Effector CD4-positive, alpha-beta T cell (primary cell): ENCODE data around the gene RPLP2.

Experiments used
- DNase-seq: peaks from one replicate; pipeline ENCODE4 v3.0.0-alpha.2; 2020

Gene RPLP2

DNA sequence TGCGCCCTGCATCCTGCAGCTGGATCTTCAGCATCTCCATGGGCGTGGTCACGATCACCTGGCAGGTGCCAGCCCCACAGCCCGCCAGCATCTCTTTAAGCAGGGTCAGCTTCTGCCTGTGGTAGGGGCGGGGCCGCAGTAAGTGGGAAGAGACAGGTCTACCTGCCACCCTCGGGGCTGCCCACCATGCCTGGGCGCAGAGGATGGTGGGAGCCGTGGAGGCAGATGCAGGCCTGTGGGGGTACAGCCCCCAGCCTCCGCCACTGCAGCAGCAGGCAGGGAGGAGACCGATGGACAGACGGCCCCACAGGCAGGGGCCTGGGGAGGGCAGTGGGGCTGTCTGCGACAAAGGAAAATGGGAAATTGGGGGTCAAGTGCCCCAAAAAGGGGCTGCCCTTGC is 16.9 kb upstream of the RPLP2 start:
- DNase-seq = no peak

DNA sequence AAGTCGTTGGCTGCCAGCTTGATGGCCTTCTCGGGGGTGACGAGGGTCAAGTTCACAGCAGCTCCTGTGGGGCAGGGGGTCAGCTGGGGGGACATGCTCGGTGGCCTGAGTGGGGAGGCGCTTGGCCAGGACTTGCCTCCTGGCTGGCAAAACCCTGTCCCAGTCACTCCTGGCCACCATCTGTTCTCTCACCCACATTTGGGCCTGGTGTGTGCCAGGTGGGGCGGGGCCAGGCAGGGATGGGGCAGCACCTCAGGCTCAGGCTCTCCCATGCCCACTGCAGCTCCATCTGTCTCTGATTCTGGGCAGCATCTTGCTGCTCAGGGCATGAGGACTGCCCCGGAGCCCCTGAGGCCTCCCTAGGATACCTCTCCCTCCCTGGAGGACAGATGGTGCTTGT is 16.2 kb upstream of the RPLP2 start:
- no peak for DNase-seq

DNA sequence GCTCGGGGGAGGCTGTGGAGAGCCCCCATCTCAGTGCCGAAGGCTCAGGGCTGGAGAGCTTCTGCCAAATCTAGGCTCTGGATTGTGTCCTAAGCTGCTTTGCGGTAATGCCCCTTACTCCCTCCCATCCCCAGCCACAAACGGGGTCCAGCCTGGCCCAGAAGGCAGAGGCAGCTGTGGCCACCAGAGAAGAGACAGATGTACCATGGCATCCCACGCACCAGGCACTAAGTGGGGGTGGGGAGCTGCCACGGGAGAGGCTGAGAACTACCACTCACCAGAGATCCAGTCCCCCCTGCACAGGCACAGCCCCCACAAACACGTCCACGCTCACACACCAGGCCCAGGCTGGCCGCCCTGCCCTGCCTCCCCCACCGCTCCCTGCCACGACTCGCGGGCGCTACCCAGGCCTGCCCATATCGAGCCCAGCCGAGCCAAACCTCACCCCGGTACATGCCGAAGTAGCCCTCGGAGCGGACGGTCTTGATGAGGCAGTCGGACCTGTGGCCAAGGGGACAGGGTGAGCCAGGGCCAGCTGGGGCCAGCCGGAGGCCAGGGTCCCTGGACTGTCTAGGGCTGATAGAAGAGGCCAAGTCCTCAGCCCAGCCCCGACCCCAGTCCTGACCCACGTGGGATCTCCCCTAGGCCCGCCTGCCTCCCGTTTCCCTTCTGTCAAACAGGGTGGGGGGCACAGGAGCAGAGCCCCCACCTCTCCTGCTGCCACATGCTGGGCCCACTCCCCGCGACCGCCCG is 15.6 kb upstream of the RPLP2 start:
- no peak for DNase-seq

DNA sequence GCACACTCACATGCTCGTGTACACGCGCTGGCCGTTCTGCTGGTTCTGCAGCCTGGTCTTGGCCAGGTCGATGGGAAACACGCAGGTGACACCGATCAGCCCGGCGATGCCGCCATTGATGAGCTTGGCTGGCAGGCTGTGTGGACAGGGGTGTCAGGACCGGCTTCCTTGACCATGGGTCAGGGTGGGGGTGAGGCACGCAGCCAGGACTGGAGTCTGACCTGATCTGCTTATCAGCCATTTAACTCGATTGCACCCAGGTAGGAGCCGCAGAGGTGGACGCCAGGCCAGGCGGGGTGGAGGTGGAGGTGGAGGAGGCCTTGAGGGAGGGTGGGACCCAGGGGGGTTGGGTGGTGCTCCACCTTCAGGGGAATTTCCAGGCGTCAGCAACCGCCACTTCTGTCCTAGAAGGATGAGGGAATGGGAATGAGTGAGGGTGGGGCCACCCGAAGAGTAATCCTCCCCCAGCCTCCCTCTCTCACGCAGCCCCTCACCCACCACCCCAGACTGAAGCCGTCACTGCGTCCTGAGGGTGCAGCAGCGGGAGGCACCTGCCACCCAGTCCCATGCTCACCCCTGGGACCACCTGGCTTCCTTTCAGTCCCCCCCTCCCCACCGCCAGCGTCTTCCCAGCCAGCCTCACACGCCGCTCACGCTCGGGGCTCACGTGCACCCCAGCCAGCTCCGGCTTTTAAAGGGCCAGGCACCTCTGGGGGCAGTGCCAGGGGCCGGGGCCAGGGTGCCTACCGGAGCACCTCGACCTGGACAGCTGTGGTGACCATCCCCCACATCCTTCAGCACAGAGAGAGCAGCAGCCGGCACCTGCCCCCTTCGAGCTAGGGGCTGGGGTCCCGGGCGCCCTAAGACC is 14.8 kb upstream of the RPLP2 start:
- DNase-seq = no peak

DNA sequence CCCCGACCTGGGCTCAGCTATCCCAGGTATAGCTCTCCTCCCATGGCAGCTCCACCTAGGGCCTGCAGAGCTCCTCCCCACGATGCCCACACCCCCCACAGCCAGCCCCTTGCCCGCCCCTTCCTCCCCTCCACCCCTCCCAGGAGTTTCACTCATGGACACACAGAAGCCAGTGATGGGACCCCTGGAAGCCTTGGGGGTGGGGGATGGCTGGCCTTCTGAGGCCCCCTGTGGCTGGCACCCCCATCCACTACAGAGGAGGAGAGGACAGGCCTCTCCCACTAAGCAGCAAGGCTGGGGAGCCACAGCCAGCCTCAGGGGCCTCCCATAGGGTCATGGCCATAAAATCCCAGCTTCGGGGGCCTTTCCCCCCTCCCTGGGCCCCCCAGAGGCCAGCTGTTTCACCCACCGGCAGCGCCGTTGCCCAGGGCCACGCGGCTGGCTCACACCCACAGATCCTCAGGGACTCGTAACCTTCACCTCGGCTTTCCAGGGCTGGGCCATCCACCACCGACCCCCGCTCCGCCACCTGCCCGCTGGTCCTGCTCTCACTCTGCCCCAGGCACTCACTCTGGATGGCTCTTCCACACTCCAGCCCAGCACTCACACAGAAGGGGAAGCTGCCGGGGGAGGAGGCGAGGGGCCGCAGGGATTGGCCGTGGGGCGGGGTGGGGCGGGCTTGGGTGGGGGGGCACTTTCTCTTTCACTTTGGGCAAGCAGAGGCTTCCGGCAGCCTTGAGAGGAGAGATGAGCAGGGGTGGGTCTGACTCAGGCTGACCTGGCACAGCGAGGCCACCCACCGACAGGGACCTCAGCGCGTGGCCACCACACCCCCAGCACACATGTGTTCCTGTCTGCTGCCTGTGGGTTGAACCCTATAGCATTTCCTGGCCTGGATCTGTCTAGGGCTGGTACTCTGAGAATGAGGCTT is 13.9 kb upstream of the RPLP2 start:
- DNase-seq = peak; percentile 71

DNA sequence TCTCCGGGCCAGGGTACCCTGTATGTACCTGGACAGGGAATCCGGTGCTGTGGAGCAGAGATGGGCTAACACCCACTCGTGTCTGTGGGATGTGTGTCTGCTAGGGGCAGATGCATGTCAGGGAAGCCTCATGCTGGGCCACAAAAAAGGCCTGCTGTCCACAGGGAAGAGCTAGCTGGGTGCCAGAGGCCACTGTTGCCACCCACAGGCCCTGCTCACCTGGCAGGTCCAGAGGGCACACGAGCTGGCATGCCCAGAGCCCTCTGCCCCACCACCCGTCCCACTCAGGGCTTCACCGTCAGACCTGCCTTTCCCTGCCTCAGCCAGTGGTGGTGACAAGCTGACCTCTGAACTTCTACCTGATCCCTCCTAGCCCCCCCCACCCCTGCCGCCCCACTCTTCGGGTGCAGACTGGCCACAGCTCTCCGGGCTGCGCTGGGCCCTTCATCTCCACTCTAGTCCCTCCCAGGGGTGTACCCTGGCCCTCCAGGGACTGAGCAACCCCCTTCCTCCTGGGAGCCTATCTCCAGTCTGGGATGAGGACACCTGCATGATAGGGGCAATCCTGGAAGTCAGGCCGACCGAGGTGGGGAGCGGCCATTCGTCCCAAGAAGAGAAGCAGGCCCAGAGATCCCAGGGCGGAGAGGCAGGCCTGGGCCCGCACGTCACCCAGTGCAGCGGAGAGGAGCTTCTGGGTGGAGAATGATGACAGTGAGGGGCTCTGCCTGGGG is 13.0 kb upstream of the RPLP2 start:
- no peak for DNase-seq

DNA sequence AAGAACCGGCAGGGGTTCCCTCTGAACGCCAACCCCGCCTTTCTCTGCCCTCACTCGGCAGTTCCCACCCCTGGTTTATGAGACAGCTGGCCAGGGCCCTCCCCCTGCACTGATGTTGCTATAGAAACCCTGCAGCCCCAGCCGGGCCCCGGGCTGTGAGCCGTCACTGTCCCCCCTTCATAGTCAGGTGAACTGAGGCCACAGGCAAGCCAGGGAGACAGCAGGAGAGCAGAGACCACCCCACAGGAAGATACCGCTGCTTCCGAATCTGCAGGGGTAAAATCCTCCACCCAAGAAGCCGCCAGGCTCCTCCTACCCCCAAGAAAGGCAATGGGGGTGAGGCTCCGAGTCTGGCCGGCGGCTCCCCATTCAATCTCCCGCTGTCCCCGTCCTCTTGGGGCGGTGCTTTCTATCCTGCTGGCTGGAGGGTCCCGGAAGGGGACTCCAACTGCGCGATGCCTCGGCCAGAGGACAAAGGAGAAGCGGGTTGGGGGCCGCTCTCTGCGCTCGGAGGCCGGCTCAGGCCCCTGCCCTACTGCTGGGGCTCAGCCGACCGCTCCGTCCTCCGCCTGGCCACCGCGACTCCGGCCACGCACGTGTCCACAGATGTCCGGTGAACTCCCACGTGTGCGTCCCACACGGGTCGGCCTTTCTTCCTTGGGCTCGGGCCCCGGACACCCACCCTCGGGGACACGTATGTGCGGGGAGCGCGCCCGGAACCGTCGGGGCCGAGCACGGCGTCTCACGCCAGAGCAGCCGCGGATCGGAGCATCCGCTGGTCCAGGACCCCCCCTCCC is 12.3 kb upstream of the RPLP2 start:
- DNase-seq = peak; percentile 75

DNA sequence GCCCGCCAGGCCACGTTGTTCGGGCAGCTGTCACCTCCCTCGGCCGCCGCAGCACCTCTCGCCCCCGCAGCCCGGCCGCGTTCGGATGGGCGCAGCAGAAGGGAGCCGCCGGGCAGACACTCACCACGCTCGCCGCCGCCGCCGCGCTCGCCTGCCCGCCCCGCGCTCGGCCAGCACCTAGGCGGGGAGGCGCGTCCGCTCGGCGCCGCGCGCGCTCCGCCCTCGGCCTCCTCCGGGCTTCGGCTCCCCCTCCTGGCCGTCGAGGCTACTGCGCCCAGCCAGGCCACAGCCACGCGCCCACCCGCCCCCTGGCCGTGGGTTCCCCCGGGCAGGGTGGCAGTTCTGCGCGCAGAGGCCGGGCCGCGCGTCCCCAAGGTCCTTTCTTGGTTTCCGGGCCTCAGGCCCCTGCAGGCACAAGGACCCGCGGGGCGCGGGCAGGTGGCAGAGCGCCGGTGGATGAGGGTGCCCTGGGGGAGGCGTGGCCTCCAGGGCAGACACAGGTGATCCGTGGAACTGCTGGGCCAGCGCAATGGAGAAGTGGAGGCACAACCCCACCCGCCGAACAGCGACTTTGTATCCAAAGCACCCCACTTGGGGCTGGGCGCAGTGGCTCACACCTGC is 11.6 kb upstream of the RPLP2 start, which contains the start of gene SLC25A22:
SLC25A22 (minus strand) TSS at position 189 of the 621 bp plus-strand sequence. CDS start 3,275 bp downstream, outside the sequence.
- DNase-seq = peak; percentile 78

DNA sequence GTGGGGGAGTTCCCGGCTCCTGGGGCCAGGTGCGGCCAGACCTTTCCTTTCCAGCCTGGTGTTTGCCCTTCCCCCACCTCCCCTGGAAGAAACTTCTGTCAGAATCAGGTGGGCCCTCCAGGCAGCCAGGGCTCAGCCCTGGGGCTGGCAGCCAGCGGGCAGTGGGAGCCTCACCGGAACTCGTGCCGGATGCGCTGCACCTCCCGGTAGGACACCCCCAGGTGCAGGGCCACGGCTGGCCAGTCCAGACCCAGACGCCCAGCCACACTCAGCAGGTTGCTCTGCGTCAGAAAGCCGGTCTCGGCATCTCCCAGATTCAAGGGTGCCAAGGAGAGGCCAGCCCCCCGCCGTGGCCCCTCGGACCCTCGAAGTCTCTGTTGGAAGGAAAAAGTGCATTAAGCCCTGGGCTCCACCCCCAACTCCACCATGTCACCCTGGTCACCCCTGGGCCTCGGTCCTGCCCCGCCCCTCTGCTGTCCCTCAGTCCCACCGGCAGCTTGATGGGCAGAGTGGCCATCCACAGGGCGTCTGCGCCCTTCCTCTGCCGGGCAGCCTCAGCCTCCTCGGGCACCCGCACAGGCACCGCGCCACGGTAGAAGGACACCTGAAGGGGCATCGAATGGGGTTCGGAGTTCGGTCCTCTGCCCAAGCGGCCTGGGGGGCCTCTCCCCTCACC is 10.0 kb upstream of the RPLP2 start:
- DNase-seq = no peak

DNA sequence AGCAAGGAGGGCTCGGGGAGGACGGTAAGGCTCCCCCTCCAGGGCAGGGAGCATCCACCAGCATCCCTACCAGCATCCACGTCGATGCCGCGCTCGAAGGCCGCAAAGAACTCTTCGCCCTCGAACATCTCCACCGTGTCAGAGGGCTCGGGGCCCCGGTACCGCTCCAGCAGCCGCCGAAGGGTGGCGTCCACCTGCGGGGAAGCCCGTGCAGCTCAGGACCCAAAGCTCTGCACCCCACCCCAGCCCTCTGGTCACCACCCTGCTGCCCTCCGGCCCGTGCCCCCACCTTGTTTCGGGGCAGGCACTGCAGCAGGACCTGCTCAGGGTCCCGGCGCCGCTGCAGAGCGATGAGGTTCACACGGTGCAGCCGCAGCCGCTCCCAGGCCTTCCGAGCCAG is 9.3 kb upstream of the RPLP2 start:
- DNase-seq = no peak

DNA sequence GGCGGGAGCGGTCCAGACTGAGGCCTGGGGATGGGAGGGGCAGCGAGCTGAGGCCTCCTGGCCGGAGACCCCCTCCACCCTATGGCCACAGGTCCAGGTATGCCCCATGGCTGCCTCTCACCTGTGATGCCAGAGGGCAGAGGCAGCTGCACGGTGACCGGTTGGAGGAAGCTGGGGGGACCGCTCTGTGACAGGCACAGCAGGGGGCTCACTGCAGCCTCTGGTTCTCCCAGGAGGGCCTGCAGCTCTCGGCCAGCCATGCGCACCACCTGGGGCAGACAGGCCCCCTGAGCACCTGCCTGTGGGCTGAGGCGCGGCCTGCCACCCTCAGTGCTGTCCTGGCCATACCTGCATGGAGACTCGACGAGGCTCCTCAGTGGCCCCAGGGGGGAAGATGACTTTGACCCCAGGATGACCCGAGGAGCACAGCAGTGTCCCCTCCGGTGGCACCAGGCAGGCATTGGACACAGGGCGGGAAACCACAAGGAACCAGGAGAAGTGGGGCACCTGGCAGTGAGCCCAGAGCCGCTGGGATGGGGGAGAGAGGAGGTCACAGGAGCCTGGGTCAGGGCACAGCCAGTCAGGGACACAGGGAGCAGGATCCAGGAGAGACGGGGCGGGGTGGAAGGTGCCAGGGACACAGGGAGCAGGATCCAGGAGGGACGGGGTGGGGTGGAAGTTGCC is 8.5 kb upstream of the RPLP2 start:
- DNase-seq = no peak

DNA sequence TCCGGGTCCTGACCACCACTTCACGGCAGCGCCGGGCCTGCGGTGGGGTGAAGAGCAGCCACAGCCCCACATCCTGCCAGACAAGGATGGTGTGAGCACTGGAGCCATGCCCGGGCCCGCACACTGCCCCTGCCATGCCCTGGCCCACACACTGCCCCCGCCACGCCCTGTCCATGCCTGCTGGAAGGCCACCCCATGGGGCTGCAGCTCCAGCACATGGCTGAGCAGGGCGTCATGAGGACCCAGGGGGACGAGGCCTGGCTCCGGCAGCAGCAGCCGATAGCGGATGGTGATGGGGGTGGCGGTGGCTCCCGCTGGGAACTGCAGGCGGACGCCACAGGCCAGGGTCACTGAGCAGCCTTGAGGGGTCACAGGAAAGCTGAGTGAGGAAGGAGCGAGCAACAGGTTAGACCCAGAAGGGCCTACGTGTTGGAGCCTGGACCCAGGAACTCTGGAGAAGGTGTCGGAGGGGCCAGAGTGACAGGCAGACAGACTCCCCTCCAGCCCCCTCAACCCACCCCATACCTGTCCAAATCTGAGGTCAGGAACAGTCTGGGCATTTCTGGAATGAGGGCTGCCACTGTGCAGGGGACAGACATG is 7.6 kb upstream of the RPLP2 start:
- no peak for DNase-seq

DNA sequence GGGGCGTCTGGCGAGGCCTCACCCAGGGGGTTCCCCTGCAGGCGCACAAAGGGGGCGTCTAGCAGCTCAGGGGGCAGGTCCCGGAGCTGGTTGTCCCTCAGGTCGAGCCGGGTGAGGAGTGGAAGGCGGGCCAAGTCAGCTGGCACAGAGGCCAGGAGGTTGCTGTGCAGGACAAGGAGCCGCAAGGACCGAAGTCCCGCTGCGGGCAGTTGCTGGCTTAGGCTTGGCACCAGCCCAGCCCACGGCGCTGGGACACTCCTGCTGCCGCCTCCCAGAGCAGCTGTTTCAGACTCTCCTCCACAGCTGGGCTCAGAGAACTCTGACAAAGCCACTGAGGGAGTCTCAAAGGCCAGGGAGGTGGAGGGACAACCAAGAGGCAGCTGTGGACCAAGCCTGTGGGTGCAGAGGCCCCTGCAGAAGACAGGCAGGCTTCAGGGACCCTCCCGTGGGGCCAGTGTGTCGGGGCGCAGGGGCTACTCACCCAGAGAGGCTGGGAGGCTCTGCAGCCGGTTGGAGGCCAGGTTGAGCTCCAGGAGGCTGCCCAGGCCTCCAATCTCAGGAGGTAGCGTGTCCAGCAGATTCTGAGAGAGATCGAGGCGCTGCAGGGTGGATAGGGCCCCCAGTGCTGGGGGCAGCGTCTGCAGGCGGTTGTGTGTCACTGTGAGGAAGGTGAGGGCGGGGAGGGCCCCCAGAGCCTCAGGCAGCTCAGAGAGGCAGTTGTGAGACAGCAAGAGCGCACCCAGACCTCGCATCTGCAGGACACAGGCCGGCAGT is 6.9 kb upstream of the RPLP2 start:
- no peak for DNase-seq

DNA sequence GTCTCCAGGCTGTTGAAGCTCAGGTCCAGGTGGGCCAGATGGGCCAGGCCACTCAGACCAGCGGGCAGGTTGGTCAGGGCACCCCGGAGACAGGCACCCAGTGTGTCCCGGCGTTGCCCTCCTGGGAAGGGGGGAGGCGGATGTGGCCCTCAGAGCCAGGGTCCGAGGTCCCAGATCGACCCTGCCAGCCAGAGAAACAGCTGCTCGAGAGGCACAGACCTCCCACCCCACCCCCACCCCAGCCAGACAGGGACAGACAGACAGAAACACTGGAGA is 6.4 kb upstream of the RPLP2 start:
- DNase-seq = no peak

DNA sequence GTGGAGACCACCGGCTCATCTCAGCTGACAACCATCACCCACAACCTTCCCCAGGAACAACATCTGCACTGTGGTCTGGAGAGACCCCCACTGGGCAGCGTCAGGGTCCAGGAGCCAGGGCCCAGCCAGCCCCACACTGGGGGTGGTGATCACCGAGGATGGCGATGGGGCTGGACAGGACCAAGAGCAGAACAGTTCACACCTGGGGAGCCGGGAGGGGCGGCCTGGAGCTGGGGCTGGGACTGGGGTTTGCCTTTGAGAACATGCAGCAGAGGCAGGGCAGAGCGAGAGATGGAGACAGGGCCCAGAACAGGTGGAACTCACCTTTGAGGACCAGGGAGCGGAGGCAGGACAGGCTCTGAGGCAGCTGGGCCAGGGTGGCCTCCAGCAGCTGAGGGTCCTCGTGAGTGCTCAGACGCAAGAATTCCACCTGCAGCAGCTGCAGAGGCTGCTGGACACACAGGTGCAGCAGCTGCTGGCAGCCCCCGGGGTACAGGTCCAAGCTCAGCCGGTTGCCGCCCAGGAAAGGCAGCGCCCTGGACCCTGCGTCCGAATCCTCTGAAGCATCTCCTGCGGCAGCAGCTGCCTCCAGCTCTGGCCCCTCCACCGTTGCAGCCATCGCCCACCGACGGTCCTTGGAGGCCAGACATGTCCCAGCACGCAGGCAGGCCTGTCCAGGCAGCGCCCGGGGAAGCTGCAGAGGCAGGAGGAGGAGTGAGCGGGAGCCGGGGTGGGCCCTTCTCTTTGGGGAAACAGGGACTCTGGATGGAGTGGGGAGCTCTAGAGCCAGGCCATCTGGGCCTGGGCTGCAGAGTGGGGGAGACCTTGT is 5.8 kb upstream of the RPLP2 start:
- DNase-seq = no peak

DNA sequence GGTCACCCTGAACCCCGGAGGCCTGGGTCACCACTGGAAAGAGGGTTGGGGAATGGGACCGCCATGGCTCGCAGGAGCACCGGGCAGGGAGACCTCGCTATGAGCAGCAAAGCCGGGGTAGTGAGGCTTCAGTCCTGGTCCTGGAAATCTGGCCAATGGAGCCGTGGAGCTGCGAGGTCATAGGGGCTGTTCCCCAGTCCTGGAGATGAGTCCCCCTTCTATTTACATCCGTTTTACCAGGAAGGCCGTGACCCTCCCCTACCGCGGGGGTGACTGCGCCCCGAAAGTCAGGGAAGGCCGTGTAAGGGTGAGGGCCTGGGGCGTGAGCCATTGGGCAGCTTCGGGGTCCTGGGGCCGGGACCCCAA is 5.2 kb upstream of the RPLP2 start:
- no peak for DNase-seq

DNA sequence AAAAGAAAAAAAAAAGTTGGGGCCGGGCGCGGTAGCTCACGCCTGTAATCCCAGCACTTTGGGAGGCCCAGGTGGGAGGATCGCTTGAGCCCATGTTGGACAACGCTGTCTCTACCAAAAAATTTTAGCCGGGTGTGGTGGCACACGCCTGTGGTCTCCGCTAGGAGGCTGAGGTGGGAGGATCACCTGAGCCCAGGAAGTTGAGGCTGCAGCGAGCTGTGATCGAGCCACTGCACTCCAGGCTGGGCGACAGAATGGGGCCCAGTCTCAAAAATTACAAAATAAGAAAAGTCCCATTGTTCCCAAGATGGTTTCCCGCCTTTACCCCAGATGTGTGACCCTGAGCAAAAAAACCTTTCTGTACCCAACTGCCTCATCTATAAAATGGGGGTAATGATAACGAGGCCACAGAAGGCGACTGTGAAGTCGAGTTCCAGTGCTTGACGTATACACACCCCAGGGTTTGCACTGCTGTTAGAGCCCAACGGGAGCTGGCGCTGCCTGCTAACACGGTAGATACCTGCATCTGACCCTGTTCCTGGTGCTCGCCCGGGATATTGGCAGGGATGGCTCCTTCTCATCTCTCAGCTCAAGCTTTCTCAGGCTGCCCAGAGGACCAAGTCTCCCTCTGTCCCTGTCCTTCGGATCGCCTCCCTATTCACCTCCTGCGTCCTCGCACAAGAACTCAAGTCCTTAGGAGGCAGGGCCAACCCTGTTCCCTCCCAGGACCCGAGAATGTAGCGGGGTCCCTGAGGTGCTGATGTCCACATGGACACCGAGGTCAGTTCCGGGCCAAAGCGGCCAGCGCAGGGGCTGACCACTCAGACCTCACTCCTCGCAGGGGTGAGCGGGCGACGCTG is 1.1 kb upstream of the RPLP2 start:
- no peak for DNase-seq
